Dermis blood vessel endothelial cell (primary cell): ENCODE data around the gene FAM240A. TPM values are rescaled to one million over a fixed set of nuclear protein-coding genes. Genes with fewer than 3 reads are reported as not detected.
"Not testable (repeated sequence)": the region's sequence is repeated elsewhere in the genome, so short reads cannot be mapped to it uniquely, and the experiment has no call there.

Source experiments
- DNase-seq: peaks from one replicate; pipeline ENCODE4 v3.0.0; 2010
- total RNA-seq: library from RNA; depleted of rRNA; stranded (reverse); fragments of >200 nt; gene quantifications from 2 replicates; pipeline ENCODE4 v1.2.3, GENCODE V29; 2014

FAM240A gene
- total RNA-seq, 1 donor from 2014 or later = not detected

GRCh38 chr3:46587268-46587667, 25.1 kb upstream of the FAM240A start:
- DNase-seq = not testable (repeated sequence)

- DNase-seq = no peak
Observed at GRCh38 chr3:46593274-46593862, 19.0 kb upstream of the FAM240A start.

- no peak for DNase-seq
Observed at GRCh38 chr3:46593979-46594378, 18.3 kb upstream of the FAM240A start.

- DNase-seq = no peak
Observed at GRCh38 chr3:46594723-46595122, 17.6 kb upstream of the FAM240A start.

GRCh38 chr3:46595819-46596314, 16.5 kb upstream of the FAM240A start:
- DNase-seq = no peak

- DNase-seq = no peak
Observed at GRCh38 chr3:46599590-46599989, 12.7 kb upstream of the FAM240A start.

GRCh38 chr3:46603446-46604046, 8.8 kb upstream of the FAM240A start:
- no peak for DNase-seq

- DNase-seq = no peak
Observed at GRCh38 chr3:46604127-46604526, 8.2 kb upstream of the FAM240A start.

- DNase-seq = peak; percentile 21
Observed at GRCh38 chr3:46607603-46608028, 4.7 kb upstream of the FAM240A start.

GRCh38 chr3:46609212-46609721, 3.1 kb upstream of the FAM240A start:
- DNase-seq = no peak

GRCh38 chr3:46609944-46610722, 2.2 kb upstream of the FAM240A start:
- DNase-seq = no peak

GRCh38 chr3:46613313-46614005, 1.1 kb downstream of the FAM240A start:
- no peak for DNase-seq

- DNase-seq = no peak
Observed at GRCh38 chr3:46614431-46614830, 2.1 kb downstream of the FAM240A start.

- DNase-seq = no peak
Observed at GRCh38 chr3:46615050-46615775, 2.9 kb downstream of the FAM240A start.

GRCh38 chr3:46615976-46616375, 3.7 kb downstream of the FAM240A start:
- DNase-seq = no peak

GRCh38 chr3:46617941-46618340, 5.6 kb downstream of the FAM240A start:
- no peak for DNase-seq

GRCh38 chr3:46619845-46620778, 7.8 kb downstream of the FAM240A start:
- DNase-seq = peak; percentile 24

- no peak for DNase-seq
Observed at GRCh38 chr3:46624533-46624932, 12.2 kb downstream of the FAM240A start.

GRCh38 chr3:46624975-46625490, 12.7 kb downstream of the FAM240A start:
- DNase-seq = no peak

- DNase-seq = no peak
Observed at GRCh38 chr3:46626039-46626438, 13.7 kb downstream of the FAM240A start.

- DNase-seq = no peak
Observed at GRCh38 chr3:46627078-46627477, 14.8 kb downstream of the FAM240A start.
